GM19397 (cell line): ENCODE results near the gene KMT2A.
"Not testable (repeated sequence)": the region's sequence is repeated elsewhere in the genome, so short reads cannot be mapped to it uniquely, and the experiment has no call there.

Experiments used
- ATAC-seq: cut with Tn5 transposase; IDR thresholded peaks from one replicate; pipeline ENCODE4 v1.9.1; 2021; ENCODE audit warnings: mild to moderate bottlenecking, moderate library complexity; ENCODE audit not compliant: unreplicated experiment

The KMT2A gene

GRCh38 chr11:118481238-118481637 is 44.9 kb downstream of the KMT2A start:
- not testable (repeated sequence) for ATAC-seq

GRCh38 chr11:118484405-118484804 is 48.1 kb downstream of the KMT2A start:
- ATAC-seq: no peak

DNA sequence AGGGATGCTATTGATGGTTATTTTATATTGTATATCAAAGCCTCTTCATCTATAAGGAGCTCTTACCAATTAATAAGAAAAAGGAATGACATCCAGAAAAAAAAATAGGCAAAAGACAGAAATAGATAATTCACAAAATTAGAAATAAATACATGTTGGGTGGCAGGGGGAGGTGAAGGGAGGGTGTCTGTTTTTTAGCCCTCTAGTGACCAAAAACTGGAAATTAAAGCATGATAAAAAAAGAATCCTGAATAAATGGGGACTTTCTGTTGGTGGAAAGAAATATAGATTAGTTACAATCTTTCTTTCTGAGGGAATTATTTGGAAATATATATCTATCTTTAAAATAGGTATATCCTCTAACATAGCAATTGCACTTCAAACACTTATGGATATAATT is 49.0 kb downstream of the KMT2A start:
- ATAC-seq: no peak

GRCh38 chr11:118488480-118489109 is 52.3 kb downstream of the KMT2A start:
- no peak for ATAC-seq

GRCh38 chr11:118491041-118491440 is 54.7 kb downstream of the KMT2A start:
- no peak for ATAC-seq

GRCh38 chr11:118497831-118498230 is 61.5 kb downstream of the KMT2A start:
- no peak for ATAC-seq

DNA sequence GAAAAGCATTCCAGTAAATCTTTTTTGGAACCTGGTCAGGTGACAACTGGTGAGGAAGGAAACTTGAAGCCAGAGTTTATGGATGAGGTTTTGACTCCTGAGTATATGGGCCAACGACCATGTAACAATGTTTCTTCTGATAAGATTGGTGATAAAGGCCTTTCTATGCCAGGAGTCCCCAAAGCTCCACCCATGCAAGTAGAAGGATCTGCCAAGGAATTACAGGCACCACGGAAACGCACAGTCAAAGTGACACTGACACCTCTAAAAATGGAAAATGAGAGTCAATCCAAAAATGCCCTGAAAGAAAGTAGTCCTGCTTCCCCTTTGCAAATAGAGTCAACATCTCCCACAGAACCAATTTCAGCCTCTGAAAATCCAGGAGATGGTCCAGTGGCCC is 66.9 kb downstream of the KMT2A start:
- no peak for ATAC-seq

DNA sequence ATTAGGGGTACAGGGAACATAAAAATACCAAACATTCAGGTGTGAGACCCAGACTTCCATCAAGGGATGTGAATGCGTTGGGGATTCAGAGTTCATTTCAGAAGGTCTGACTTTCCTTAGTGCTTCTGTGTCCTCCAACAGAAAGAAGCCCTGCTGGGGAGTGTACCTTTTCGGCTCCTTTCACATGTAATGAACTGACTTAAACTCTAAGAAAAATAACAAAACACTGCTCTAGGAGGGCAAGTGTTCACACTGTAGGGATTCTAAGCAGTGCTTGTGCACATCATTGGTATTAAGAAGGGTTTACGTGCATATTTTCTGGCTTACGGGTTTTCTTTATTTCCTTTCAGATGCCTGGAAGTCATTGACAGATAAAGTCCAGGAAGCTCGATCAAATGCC is 75.3 kb downstream of the KMT2A start:
- no peak for ATAC-seq

GRCh38 chr11:118514103-118514502 is 77.8 kb downstream of the KMT2A start:
- no peak for ATAC-seq

DNA sequence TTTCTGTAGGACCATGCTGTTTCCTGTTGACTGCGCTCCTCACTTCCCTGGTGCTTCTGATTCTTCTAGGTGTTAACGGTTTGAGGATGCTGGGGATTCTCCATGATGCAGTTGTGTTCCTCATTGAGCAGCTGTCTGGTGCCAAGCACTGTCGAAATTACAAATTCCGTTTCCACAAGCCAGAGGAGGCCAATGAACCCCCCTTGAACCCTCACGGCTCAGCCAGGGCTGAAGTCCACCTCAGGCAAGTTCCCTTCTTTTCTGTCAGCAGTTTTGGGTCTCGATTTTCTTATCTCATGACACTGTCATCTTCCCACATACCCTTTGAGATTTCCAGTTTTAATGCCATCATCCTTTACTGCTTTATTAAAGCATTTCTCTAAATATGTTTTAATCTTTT is 83.3 kb downstream of the KMT2A start:
- ATAC-seq: no peak

- ATAC-seq: no peak
Observed at GRCh38 chr11:118521892-118522311, 85.6 kb downstream of the KMT2A start.

GRCh38 chr11:118522571-118523072 is 86.3 kb downstream of the KMT2A start:
- ATAC-seq: no peak

DNA sequence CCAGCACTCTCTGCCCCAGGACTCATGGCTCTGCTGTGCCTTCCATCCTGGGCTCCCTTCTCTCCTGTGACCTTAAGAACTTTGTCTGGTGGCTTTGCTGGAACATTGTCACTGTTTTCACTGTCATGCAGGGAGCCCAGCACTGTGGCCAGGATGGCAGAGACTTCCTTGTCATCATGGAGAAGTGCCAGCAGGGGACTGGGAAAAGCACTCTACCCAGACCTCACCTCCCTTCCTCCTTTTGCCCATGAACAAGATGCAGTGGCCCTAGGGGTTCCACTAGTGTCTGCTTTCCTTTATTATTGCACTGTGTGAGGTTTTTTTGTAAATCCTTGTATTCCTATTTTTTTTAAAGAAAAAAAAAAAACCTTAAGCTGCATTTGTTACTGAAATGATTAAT is 88.1 kb downstream of the KMT2A start:
- ATAC-seq: no peak

GRCh38 chr11:118524757-118525470 is 88.6 kb downstream of the KMT2A start:
- no peak for ATAC-seq

- ATAC-seq: no peak
Observed at GRCh38 chr11:118526688-118527087, 90.4 kb downstream of the KMT2A start.

GRCh38 chr11:118527109-118527508 is 90.8 kb downstream of the KMT2A start, which contains the start of gene TTC36:
Gene TTC36 (plus strand): TSS chr11:118527474. CDS start chr11:118527495, 21 bp downstream.
- ATAC-seq: no peak

DNA sequence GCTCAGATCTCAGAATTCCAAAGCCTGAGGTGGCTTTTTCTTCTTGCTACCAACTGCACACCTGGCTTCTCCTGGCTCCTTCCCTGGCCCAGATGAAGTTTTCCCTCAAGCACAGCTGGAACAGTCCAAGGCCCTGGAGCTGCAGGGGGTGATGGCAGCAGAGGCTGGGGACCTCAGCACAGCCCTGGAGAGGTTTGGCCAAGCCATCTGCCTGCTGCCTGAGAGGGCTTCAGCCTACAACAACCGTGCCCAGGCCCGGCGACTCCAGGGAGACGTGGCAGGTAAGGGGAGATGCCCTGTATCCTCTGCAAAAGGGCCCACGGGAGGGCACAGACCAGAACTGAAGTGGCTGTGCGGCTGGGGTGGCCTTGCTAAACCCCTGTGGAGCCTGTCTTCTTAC is 92.2 kb downstream of the KMT2A start:
- ATAC-seq: no peak

GRCh38 chr11:118529584-118530175 is 93.4 kb downstream of the KMT2A start:
- no peak for ATAC-seq

- no peak for ATAC-seq
Observed at GRCh38 chr11:118530180-118530682, 93.9 kb downstream of the KMT2A start.

DNA sequence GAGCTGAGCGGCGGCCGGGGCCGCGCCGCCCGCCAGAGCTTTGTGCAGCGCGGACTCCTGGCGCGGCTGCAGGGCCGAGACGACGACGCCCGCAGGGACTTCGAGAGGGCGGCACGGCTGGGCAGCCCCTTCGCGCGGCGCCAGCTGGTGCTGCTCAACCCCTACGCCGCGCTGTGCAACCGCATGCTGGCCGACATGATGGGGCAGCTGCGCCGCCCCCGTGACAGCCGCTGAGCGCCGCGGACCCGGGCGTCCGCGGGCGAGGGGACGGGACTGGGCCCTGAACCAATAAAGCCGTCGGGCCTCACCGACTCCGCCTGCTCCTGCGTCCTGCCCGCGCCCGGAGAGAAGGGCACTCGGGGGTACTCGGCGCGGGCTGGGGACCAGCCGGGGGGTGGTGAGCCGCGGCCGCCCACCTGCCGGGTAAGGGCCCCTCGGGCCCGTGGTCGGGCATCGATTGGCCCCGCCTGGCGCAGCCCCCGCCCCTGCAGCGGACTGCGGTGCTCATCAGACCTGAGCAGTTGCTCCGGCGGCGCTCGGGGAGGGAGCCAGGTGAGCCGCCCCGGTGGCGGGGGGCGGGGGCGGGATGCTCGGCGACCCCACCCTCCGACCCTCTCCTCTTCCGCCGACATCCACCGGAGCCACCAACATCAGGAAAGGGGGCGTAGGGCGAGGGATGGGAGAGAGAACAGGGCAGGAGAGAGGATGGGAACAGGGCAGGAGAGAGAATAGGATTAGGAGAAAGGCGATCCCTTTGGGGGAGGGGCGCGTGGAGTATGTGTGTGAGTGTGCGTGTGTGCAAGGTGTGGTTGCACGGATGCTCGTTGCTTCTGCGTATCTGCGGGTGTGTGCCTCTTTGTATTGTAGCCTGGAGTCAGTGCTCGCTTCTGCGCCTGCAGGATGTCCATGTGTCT is 94.6 kb downstream of the KMT2A start, which contains the start of gene TMEM25:
Gene TMEM25 (plus strand): TSS at position 510 of the 914 bp plus-strand sequence. CDS start 610 bp downstream, outside the sequence.
- peak; percentile 64 for ATAC-seq
